ENCODE results near the gene ICAM1. TPM values are rescaled to one million over a fixed set of nuclear protein-coding genes. Genes with fewer than 3 reads are reported as not detected.

Gene ICAM1
- total RNA-seq, 1 donor from 2014 or later: 22.3 TPM

DNA sequence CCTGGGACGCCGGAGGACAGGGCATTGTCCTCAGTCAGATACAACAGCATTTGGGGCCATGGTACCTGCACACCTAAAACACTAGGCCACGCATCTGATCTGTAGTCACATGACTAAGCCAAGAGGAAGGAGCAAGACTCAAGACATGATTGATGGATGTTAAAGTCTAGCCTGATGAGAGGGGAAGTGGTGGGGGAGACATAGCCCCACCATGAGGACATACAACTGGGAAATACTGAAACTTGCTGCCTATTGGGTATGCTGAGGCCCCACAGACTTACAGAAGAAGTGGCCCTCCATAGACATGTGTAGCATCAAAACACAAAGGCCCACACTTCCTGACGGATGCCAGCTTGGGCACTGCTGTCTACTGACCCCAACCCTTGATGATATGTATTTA, 14.5 kb downstream of the ICAM1 start:
- intact Hi-C loops (cut with DNase I): no loop called here
- DNase-seq (ENCODE audit: extremely low spot score in 2 of 2): no peak
- Histone ChIP-seq H3K36me3 (peaks cover 0 to 19% of the 10 kb centered on the region in 2 donors), H3K4me3 (no peak overlapping the region), H3K27ac (no peak overlapping the region), H3K27me3 (peaks cover 6% of the 10 kb centered on the region), H3K9me3 (no peaks in the 10 kb centered on the region), H3K4me1 (peaks cover 48% of the 10 kb centered on the region)
- TF ChIP-seq POLR2A (IDR thresholded peaks at IDR 0.05) (no peak), POLR2AphosphoS5 (IDR thresholded peaks at IDR 0.05; ENCODE audit: insufficient read depth in 1 of 2, low read depth in 1 of 2) (no peak)
- TF ChIP-seq, protein P1, sequence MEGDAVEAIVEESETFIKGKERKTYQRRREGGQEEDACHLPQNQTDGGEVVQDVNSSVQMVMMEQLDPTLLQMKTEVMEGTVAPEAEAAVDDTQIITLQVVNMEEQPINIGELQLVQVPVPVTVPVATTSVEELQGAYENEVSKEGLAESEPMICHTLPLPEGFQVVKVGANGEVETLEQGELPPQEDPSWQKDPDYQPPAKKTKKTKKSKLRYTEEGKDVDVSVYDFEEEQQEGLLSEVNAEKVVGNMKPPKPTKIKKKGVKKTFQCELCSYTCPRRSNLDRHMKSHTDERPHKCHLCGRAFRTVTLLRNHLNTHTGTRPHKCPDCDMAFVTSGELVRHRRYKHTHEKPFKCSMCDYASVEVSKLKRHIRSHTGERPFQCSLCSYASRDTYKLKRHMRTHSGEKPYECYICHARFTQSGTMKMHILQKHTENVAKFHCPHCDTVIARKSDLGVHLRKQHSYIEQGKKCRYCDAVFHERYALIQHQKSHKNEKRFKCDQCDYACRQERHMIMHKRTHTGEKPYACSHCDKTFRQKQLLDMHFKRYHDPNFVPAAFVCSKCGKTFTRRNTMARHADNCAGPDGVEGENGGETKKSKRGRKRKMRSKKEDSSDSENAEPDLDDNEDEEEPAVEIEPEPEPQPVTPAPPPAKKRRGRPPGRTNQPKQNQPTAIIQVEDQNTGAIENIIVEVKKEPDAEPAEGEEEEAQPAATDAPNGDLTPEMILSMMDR (IDR thresholded peaks at IDR 0.05): no peak

GRCh38 chr19:10286803-10287737, 16.1 kb downstream of the ICAM1 start, which contains the start of gene ICAM4:
ICAM4 (plus strand) TSS chr19:10286955; CDS start chr19:10287013, 58 bp downstream.
- Histone ChIP-seq H3K9me3 (no peaks in the 10 kb centered on the region), H3K27ac (no peak within 1 kb of the TSS), H3K27me3 (peaks cover 6% of the 10 kb centered on the region), H3K4me3 (no peak within 1 kb of the TSS), H3K36me3 (peaks cover 0 to 19% of the 10 kb centered on the region in 2 donors), H3K4me1 (peaks cover 65% of the 10 kb centered on the region)
- no peak for DNase-seq (ENCODE audit: extremely low spot score in 2 of 2)
- intact Hi-C loops (cut with DNase I): no loop called here
- TF ChIP-seq, protein P1 (IDR thresholded peaks at IDR 0.05): no peak
- TF ChIP-seq POLR2A (IDR thresholded peaks at IDR 0.05): no peak
- TF ChIP-seq POLR2AphosphoS5 (IDR thresholded peaks at IDR 0.05; ENCODE audit: insufficient read depth in 1 of 2, low read depth in 1 of 2): no peak

- Histone ChIP-seq H3K4me1 (peaks cover 80% of the 10 kb centered on the region), H3K4me3 (peak overlapping the region; percentile 37 to 56), H3K27ac (no peak overlapping the region), H3K27me3 (peaks cover 7% of the 10 kb centered on the region), H3K36me3 (peaks cover 0 to 15% of the 10 kb centered on the region in 2 donors), H3K9me3 (no peaks in the 10 kb centered on the region)
- TF ChIP-seq, protein P1 (IDR thresholded peaks at IDR 0.05): no peak
- no peak for TF ChIP-seq POLR2A (IDR thresholded peaks at IDR 0.05)
- TF ChIP-seq POLR2AphosphoS5 (IDR thresholded peaks at IDR 0.05; ENCODE audit: insufficient read depth in 1 of 2, low read depth in 1 of 2): no peak
- no peak for DNase-seq (ENCODE audit: extremely low spot score in 2 of 2)
- intact Hi-C loops (cut with DNase I): no loop called here
Measured at GRCh38 chr19:10288662-10289166, 17.8 kb downstream of the ICAM1 start.

DNA sequence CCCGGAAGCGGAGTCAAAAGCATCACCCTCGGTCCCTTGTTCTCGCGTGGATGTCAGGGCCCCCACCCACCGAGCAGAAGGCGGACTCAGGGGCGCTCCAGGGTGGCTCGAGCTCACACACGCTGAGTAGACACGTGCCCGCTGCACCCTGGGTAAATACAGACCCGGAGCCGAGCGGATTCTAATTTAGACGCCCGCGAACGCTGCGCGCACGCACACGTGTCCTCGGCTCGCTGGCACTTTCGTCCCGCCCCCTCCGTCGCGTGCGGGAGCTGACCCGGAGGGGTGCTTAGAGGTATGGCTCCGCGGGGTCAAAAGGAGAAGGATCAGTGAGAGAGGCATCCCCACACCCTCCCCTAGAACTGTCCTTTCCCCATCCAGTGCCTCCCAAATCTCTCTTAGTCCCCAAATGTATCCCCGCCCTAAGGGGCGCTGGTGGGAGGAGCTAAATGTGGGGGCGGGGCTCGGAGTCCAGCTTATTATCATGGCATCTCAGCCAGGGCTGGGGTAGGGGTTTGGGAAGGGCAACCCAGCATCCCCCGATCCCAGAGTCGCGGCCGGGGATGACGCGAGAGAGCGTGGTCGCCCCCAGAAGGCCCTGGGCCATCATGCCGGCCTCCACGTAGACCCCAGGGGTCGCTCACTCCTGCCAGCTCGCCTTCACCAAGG, 18.4 kb downstream of the ICAM1 start:
- H3K27ac ChIP-seq: no peak overlapping the region
- DNase-seq (ENCODE audit: extremely low spot score in 2 of 2): no peak
- peak overlapping the region; percentile 37 to 56 for H3K4me3 ChIP-seq
- peaks cover 13% of the 10 kb centered on the region for H3K27me3 ChIP-seq
- H3K4me1 ChIP-seq: peaks cover 80% of the 10 kb centered on the region
- TF ChIP-seq, protein P1 (IDR thresholded peaks at IDR 0.05): no peak
- TF ChIP-seq POLR2A (IDR thresholded peaks at IDR 0.05): no peak
- TF ChIP-seq POLR2AphosphoS5 (IDR thresholded peaks at IDR 0.05; ENCODE audit: insufficient read depth in 1 of 2, low read depth in 1 of 2): no peak
- intact Hi-C loops (cut with DNase I): no loop called here
- H3K36me3 ChIP-seq: peaks cover 0 to 11% of the 10 kb centered on the region in 2 donors
- no peaks in the 10 kb centered on the region for H3K9me3 ChIP-seq

Measured in vagina (tissue), 2 donors.